Activated B cell treated with CpG ODN at 0.5 μM for 24 hours (primary cell): Measurements from ENCODE around the gene NXF1. TPM values are rescaled to one million over a fixed set of nuclear protein-coding genes. Genes with fewer than 3 reads are reported as not detected.
"Not testable (repeated sequence)": the region's sequence is repeated elsewhere in the genome, so short reads cannot be mapped to it uniquely, and the experiment has no call there.

Experiments used
- ATAC-seq: fragments of 200-7000 bp; cut with Tn5 transposase; one replicate; pipeline ENCODE4 v1.10.0; 2021; ENCODE audit warnings: low read depth, mild to moderate bottlenecking, moderate library complexity
- CTCF ChIA-PET: fragments of 350-600 bp; sonication (Branson Sonifier 250); formaldehyde crosslinking; loops from one replicate; lab custom pipeline; 2021; ENCODE audit warnings: antibody characterized with exemption; lab: Charles Lee
- POLR2A ChIA-PET: fragments of 350-600 bp; sonication (Branson Sonifier 250); formaldehyde crosslinking; loops from one replicate; lab custom pipeline; 2021; ENCODE audit warnings: antibody characterized with exemption; lab: Charles Lee
- DNase-seq: peaks from one replicate; pipeline ENCODE4 v3.0.0; 2022
- H3K27ac Mint-ChIP-seq: one replicate; pipeline ENCODE4 v1.8.0; 2020; ENCODE audit warnings: mixed read lengths
- H3K27me3 Mint-ChIP-seq: one replicate; pipeline ENCODE4 v1.8.0; 2021; ENCODE audit warnings: mixed read lengths
- H3K36me3 Mint-ChIP-seq: one replicate; pipeline ENCODE4 v1.8.0; 2021; ENCODE audit warnings: low read depth, mixed read lengths
- H3K4me1 Mint-ChIP-seq: one replicate; pipeline ENCODE4 v1.8.0; 2021; ENCODE audit warnings: mixed read lengths
- H3K4me3 Mint-ChIP-seq: one replicate; pipeline ENCODE4 v1.8.0; 2020; ENCODE audit warnings: mild to moderate bottlenecking, mixed read lengths
- H3K9me3 Mint-ChIP-seq: one replicate; pipeline ENCODE4 v1.8.0; 2020; ENCODE audit warnings: mixed read lengths
- CTCF ChIP-seq: fragments of 200-600 bp; IDR thresholded peaks from one replicate; pipeline ENCODE4 v1.8.0; 2022; ENCODE audit warnings: antibody characterized with exemption, mild to moderate bottlenecking
- intact Hi-C: fragments of 100-400 bp; cut with micrococcal nuclease; formaldehyde crosslinking; loops from one replicate; pipeline ENCODE4 v1.15.1; 2024
- total RNA-seq: library from RNA; stranded (reverse); gene quantifications from 2 replicates; pipeline ENCODE4 v1.2.3, GENCODE V29; 2022

Gene NXF1
- total RNA-seq, 1 donor from 2014 or later, result 89.1 TPM

GRCh38 chr11:62830904-62831519 is 25.8 kb upstream of the NXF1 start:
- DNase-seq, result no peak
- no peaks in the 10 kb centered on the region for H3K9me3 Mint-ChIP-seq
- ChIA-PET CTCF (interaction anchor here (2.0 kb wide), 1 partner anchor 44 kb away, joined by 11 read pairs; the partner anchor contains the start of gene TMEM179B), POLR2A (interaction anchor here (0.6 to 5.0 kb wide), 45 partner anchors 9 to 288 kb away, joined by 3 to 262 read pairs (median 8); partner anchors contain the start of genes B3GAT3, BSCL2, C11orf98 and CSKMT)
- H3K27ac Mint-ChIP-seq, result peak overlapping the region; percentile 100
- H3K4me3 Mint-ChIP-seq, result peak overlapping the region; percentile 100
- H3K4me1 Mint-ChIP-seq, result peaks cover 43% of the 10 kb centered on the region
- H3K36me3 Mint-ChIP-seq, result peaks cover 67% of the 10 kb centered on the region
- no peak for TF ChIP-seq CTCF
- no peak for ATAC-seq
- intact Hi-C loops, result loop anchor here (1.0 to 5.0 kb wide), 6 partner anchors 8 to 259 kb away; partner anchors contain the start of genes EEF1G, NXF1, POLR2G and TMEM179B
- no peaks in the 10 kb centered on the region for H3K27me3 Mint-ChIP-seq

GRCh38 chr11:62828130-62828529 is 22.9 kb upstream of the NXF1 start:
- ChIA-PET CTCF (interaction anchor here (1.4 kb wide), 1 partner anchor 42 kb away, joined by 4 read pairs; no protein-coding TSS in a partner anchor), POLR2A (interaction anchor here (1.7 to 5.0 kb wide), 3 partner anchors 12 to 23 kb away, joined by 8 to 59 read pairs (median 28); partner anchors contain the start of genes NXF1 and WDR74)
- intact Hi-C loops, H3K4me3 Mint-ChIP-seq, DNase-seq, H3K27ac Mint-ChIP-seq, H3K27me3 Mint-ChIP-seq, H3K9me3 Mint-ChIP-seq, ATAC-seq: not testable (repeated sequence)
- peaks cover 31% of the 10 kb centered on the region for H3K4me1 Mint-ChIP-seq
- H3K36me3 Mint-ChIP-seq, result peaks cover 69% of the 10 kb centered on the region

GRCh38 chr11:62823677-62824076 is 18.4 kb upstream of the NXF1 start:
- POLR2A ChIA-PET, result interaction anchor here (0.5 to 1.5 kb wide), 7 partner anchors 11 to 1064 kb away, joined by 3 to 5 read pairs (median 4); partner anchors contain the start of gene TMEM179B
- Mint-ChIP-seq H3K9me3 (no peaks in the 10 kb centered on the region), H3K4me1 (peaks cover 3% of the 10 kb centered on the region), H3K4me3 (no peak overlapping the region), H3K27me3 (no peaks in the 10 kb centered on the region), H3K27ac (no peak overlapping the region), H3K36me3 (peaks cover 79% of the 10 kb centered on the region)
- ATAC-seq (no peak), DNase-seq (no peak)
- no peak for TF ChIP-seq CTCF
- intact Hi-C loops, result no loop called here
- CTCF ChIA-PET, result no interaction called here

GRCh38 chr11:62817129-62817528 is 11.9 kb upstream of the NXF1 start:
- Mint-ChIP-seq H3K27ac (no peak overlapping the region), H3K9me3 (no peaks in the 10 kb centered on the region), H3K36me3 (peaks cover 58% of the 10 kb centered on the region), H3K27me3 (no peaks in the 10 kb centered on the region), H3K4me3 (no peak overlapping the region), H3K4me1 (no peaks in the 10 kb centered on the region)
- CTCF ChIA-PET, result no interaction called here
- POLR2A ChIA-PET, result interaction anchor here (1.0 to 1.4 kb wide), 4 partner anchors 12 to 64 kb away, joined by 3 to 14 read pairs (median 7); partner anchors contain the start of genes SLC3A2 and STX5
- ATAC-seq (no peak), DNase-seq (no peak)
- intact Hi-C loops, result no loop called here
- TF ChIP-seq CTCF, result no peak

GRCh38 chr11:62816557-62816956 is 11.3 kb upstream of the NXF1 start:
- ChIA-PET POLR2A (interaction anchor here (0.6 to 1.4 kb wide), 12 partner anchors 12 to 997 kb away, joined by 3 to 14 read pairs (median 5); partner anchors contain the start of genes SLC3A2, STX5, TMEM179B and WDR74), CTCF (no interaction called here)
- DNase-seq, result no peak
- intact Hi-C loops, result no loop called here
- H3K27me3 Mint-ChIP-seq, result no peaks in the 10 kb centered on the region
- no peaks in the 10 kb centered on the region for H3K4me1 Mint-ChIP-seq
- no peak for ATAC-seq
- TF ChIP-seq CTCF, result no peak
- H3K4me3 Mint-ChIP-seq, result no peak overlapping the region
- peaks cover 56% of the 10 kb centered on the region for H3K36me3 Mint-ChIP-seq
- H3K9me3 Mint-ChIP-seq, result no peaks in the 10 kb centered on the region
- H3K27ac Mint-ChIP-seq, result no peak overlapping the region
